ENCODE data around the gene CXCR1. TPM values are rescaled to one million over a fixed set of nuclear protein-coding genes. Genes with fewer than 3 reads are reported as not detected.

Gene CXCR1
- total and polyA plus RNA-seq, 9 of the 15 experiments (the other 6 are each of a cell fraction or from before 2014, with no cell fraction given), result not detected

GRCh38 chr2:218130377-218130776 is 36.4 kb downstream of the CXCR1 start (continued):
- TF ChIP-seq TSHZ1 (CRISPR knock-in tag; IDR thresholded peaks at IDR 0.05), result no peak
- no peak for TF ChIP-seq POLR3G (IDR thresholded peaks at IDR 0.05; ENCODE audit: extremely low read depth, insufficient read length, insufficient replicate concordance)
- no peak for TF ChIP-seq RNF219 (CRISPR knock-in tag; IDR thresholded peaks at IDR 0.05)
- TF ChIP-seq NR2F6 (CRISPR knock-in tag; IDR thresholded peaks at IDR 0.05), result no peak
- TF ChIP-seq ZNF644 (tag; IDR thresholded peaks at IDR 0.05; ENCODE audit: low read depth), result no peak
